SK-N-SH treated with all-trans-retinoic acid at 6 μM for 48 hours (cell line): ENCODE data around the gene TMEM128.

ENCODE experiments used
- ARNTL ChIP-seq: fragments of 450-650 bp; formaldehyde crosslinking; IDR thresholded peaks from 2 replicates; pipeline ENCODE4 v1.5.0; 2020; ENCODE audit warnings: low read depth, mild to moderate bottlenecking, moderate library complexity, borderline replicate concordance
- BACH2 ChIP-seq: fragments of 250-450 bp; sonication (Bioruptor Pico); IDR thresholded peaks from 2 replicates; pipeline ENCODE4 v1.9.0; 2021; ENCODE audit warnings: mild to moderate bottlenecking, borderline replicate concordance
- CSRNP3 ChIP-seq: fragments of 250-450 bp; sonication (Bioruptor Pico); IDR thresholded peaks from 2 replicates; pipeline ENCODE4 v1.5.1; 2021; ENCODE audit warnings: mild to moderate bottlenecking, moderate library complexity
- ESRRG ChIP-seq: fragments of 250-450 bp; sonication (Bioruptor Pico); IDR thresholded peaks from 2 replicates; pipeline ENCODE4 v1.6.1; 2021; ENCODE audit warnings: mild to moderate bottlenecking
- GLIS3 ChIP-seq: fragments of 250-450 bp; sonication (Bioruptor Pico); IDR thresholded peaks from 2 replicates; pipeline ENCODE4 v1.5.0; 2020; ENCODE audit warnings: mild to moderate bottlenecking, moderate library complexity
- PATZ1 ChIP-seq: fragments of 250-450 bp; sonication (Bioruptor Pico); IDR thresholded peaks from 2 replicates; pipeline ENCODE4 v1.8.0; 2020; ENCODE audit warnings: mild to moderate bottlenecking, moderate library complexity, borderline replicate concordance
- SNAI2 ChIP-seq: fragments of 250-450 bp; sonication (Bioruptor Pico); IDR thresholded peaks from 2 replicates; pipeline ENCODE4 v1.5.0; 2020; ENCODE audit warnings: mild to moderate bottlenecking, moderate library complexity
- TCF4 ChIP-seq: fragments of 250-450 bp; sonication (Bioruptor Pico); IDR thresholded peaks from 2 replicates; pipeline ENCODE4 v1.8.0; 2021; ENCODE audit warnings: mild to moderate bottlenecking, moderate library complexity, borderline replicate concordance
- TOX ChIP-seq: fragments of 250-450 bp; sonication (Bioruptor Pico); IDR thresholded peaks from 2 replicates; pipeline ENCODE4 v1.8.0; 2021; ENCODE audit warnings: mild to moderate bottlenecking, moderate library complexity, borderline replicate concordance
- ZC3H10 ChIP-seq: fragments of 250-450 bp; sonication (Bioruptor Pico); IDR thresholded peaks from 2 replicates; pipeline ENCODE4 v1.5.1; 2021; ENCODE audit warnings: mild to moderate bottlenecking, moderate library complexity
- ZFP3 ChIP-seq: fragments of 250-450 bp; sonication (Bioruptor Pico); IDR thresholded peaks from 2 replicates; pipeline ENCODE4 v1.5.0; 2020; ENCODE audit warnings: mild to moderate bottlenecking, moderate library complexity
- ZFP30 ChIP-seq: fragments of 450-650 bp; formaldehyde crosslinking; IDR thresholded peaks from 2 replicates; pipeline ENCODE4 v1.5.0; 2022; ENCODE audit warnings: mild to moderate bottlenecking, moderate library complexity
- ZNF70 ChIP-seq: fragments of 450-650 bp; formaldehyde crosslinking; IDR thresholded peaks from 2 replicates; pipeline ENCODE4 v1.5.0; 2020; ENCODE audit warnings: mild to moderate bottlenecking, moderate library complexity

GRCh38 chr4:4202510-4202909 lies 45.5 kb downstream of the TMEM128 start:
- TF ChIP-seq TOX (CRISPR knock-in tag) (no peak), PATZ1 (no peak), ZFP3 (CRISPR knock-in tag) (no peak), ARNTL (CRISPR knock-in tag) (no peak), ZFP30 (CRISPR knock-in tag) (no peak), CSRNP3 (CRISPR knock-in tag) (no peak), BACH2 (CRISPR knock-in tag) (no peak), ZNF70 (CRISPR knock-in tag) (no peak), ESRRG (no peak), SNAI2 (no peak), TCF4 (no peak), GLIS3 (CRISPR knock-in tag) (no peak), ZC3H10 (CRISPR knock-in tag) (no peak)
